Smooth muscle cell of the coronary artery (primary cell): Measurements from ENCODE around the gene ZNF554. TPM values are rescaled to one million over a fixed set of nuclear protein-coding genes. Genes with fewer than 3 reads are reported as not detected.

ENCODE experiments used
- total RNA-seq: library from RNA; depleted of rRNA; stranded (reverse); fragments of >200 nt; gene quantifications from 2 replicates; pipeline ENCODE4 v1.2.3, GENCODE V29; 2014; ENCODE audit warnings: low replicate concordance

ZNF554 gene
- 3.2 and 3.3 TPM in 2 replicates for total RNA-seq

GRCh38 chr19:2819540-2820111, at the start of gene ZNF554:
Gene ZNF554 (plus strand): TSS chr19:2819868. CDS start chr19:2820072, 204 bp downstream.

GRCh38 chr19:2782936-2783780, 36.5 kb upstream of the ZNF554 start, which contains the start of gene SGTA:
Gene SGTA (minus strand): TSS chr19:2783273. CDS start chr19:2769068, 14,205 bp downstream.

GRCh38 chr19:2785244-2785997, 34.2 kb upstream of the ZNF554 start, which contains the start of gene THOP1:
Gene THOP1 (plus strand): TSS chr19:2785503. CDS start chr19:2785663, 160 bp downstream.

GRCh38 chr19:2840794-2841791, 21.4 kb downstream of the ZNF554 start, which contains the start of gene ZNF555:
Gene ZNF555 (plus strand): TSS chr19:2841475. CDS start chr19:2841573, 98 bp downstream.

GRCh38 chr19:2867025-2867991, 47.6 kb downstream of the ZNF554 start, which contains the start of gene ZNF556:
Gene ZNF556 (plus strand): TSS chr19:2867335. CDS start chr19:2867422, 87 bp downstream.

Other genes with a start within 250 kb of the ZNF554 start
- gene GNG7, start 117.2 kb upstream of the ZNF554 start, total RNA-seq = 0.35 and 0.38 TPM in 2 replicates
- 1.2 and 18.4 TPM in 2 replicates for gene DIRAS1, start 98.5 kb upstream of the ZNF554 start, total RNA-seq
- 18.7 and 24.3 TPM in 2 replicates for gene SLC39A3, start 79.9 kb upstream of the ZNF554 start, total RNA-seq
- 13.1 and 32.2 TPM in 2 replicates for gene SGTA, start 36.6 kb upstream of the ZNF554 start, total RNA-seq
- 51.2 and 92.5 TPM in 2 replicates for gene THOP1, start 34.4 kb upstream of the ZNF554 start, total RNA-seq
- 5.7 and 5.8 TPM in 2 replicates for gene ZNF555, start 21.6 kb downstream of the ZNF554 start, total RNA-seq
- 0.08 and 0.12 TPM in 2 replicates for gene ZNF556, start 47.5 kb downstream of the ZNF554 start, total RNA-seq
- 3.7 and 4.7 TPM in 2 replicates for gene ZNF57, start 81.1 kb downstream of the ZNF554 start, total RNA-seq
- gene ZNF77, start 125.1 kb downstream of the ZNF554 start, total RNA-seq = 4.6 and 5.8 TPM in 2 replicates
- gene TLE6, start 157.7 kb downstream of the ZNF554 start, total RNA-seq = 0.12 and 2.1 TPM in 2 replicates
- 4.4 TPM in 2 replicates for gene TLE2, start 209.4 kb downstream of the ZNF554 start, total RNA-seq
- 160 and 167 TPM in 2 replicates for gene TLE5, start 242.6 kb downstream of the ZNF554 start, total RNA-seq